Sigmoid colon (tissue), 7 donors: Measurements from ENCODE around the gene MRPS30. TPM values are rescaled to one million over a fixed set of nuclear protein-coding genes. Genes with fewer than 3 reads are reported as not detected.

Experiments
- DNase-seq: peaks from one replicate; pipeline ENCODE4 v3.0.0-alpha.2; 2019
- H3K27ac ChIP-seq, 4 donors: fragments of 200-600 bp; sonication (generic); one replicate each; pipeline ENCODE4 v1.5.1; 2016 to 2019; ENCODE audit warnings: mild to moderate bottlenecking in 1 of 4
- H3K27me3 ChIP-seq, 3 donors: fragments of 200-600 bp; sonication (generic); one replicate each; pipeline ENCODE4 v1.5.1; 2019; ENCODE audit warnings: mild to moderate bottlenecking in 1 of 3
- H3K36me3 ChIP-seq, 4 donors: fragments of 200-600 bp; sonication (generic); one replicate each; pipeline ENCODE4 v1.5.1; 2016 to 2019
- H3K4me1 ChIP-seq, 4 donors: fragments of 200-600 bp; sonication (generic); one replicate each; pipeline ENCODE4 v1.5.1; 2017 to 2019
- H3K4me3 ChIP-seq, 4 donors: fragments of 200-600 bp; sonication (generic); one replicate each; pipeline ENCODE4 v1.5.1; 2017 to 2019; ENCODE audit warnings: mild to moderate bottlenecking in 2 of 4, moderate library complexity in 1 of 4
- H3K9me3 ChIP-seq, 4 donors: fragments of 200-600 bp in 3 of 4; sonication (generic) in 3 of 4; one replicate each; pipeline versions ENCODE4 v1.5.1 to v1.6.1; 2013 to 2019
- EP300 ChIP-seq, 4 donors: sonication (generic); formaldehyde crosslinking; IDR thresholded peaks; one replicate each; pipeline ENCODE4 v1.6.1; 2017; ENCODE audit warnings: antibody characterized with exemption in 4 of 4
- POLR2A ChIP-seq, 2 donors: fragments of 450-650 bp; IDR thresholded peaks; one replicate each; pipeline ENCODE4 v1.6.1; 2016; ENCODE audit warnings: antibody characterized with exemption in 2 of 2, mild to moderate bottlenecking in 2 of 2, moderate library complexity in 2 of 2
- POLR2AphosphoS5 ChIP-seq, 4 donors: sonication (generic); formaldehyde crosslinking; IDR thresholded peaks; one replicate each; pipeline ENCODE4 v1.6.1; 2017; ENCODE audit warnings: antibody characterized with exemption in 4 of 4
- WGBS, 2 donors: extraction: QIAGEN DNeasy Blood & Tissue Kit; methylation state at CpG; one replicate each; pipeline ENCODE4 v1.1.7; 2013; 5-methylcytosine and 5-hydroxymethylcytosine counted together
- intact Hi-C: fragments of 100-400 bp; cut with DNase I; formaldehyde crosslinking; loops from one replicate; pipeline ENCODE4 v1.15.1; 2023
- polyA plus RNA-seq, 3 donors: library from polyadenylated mRNA; stranded (reverse); fragments of 200-250 nt; gene quantifications; one replicate each; pipeline ENCODE4 v1.2.3, GENCODE V29; 2013
- total RNA-seq, 4 donors: library from RNA; depleted of rRNA; stranded (reverse); fragments of >200 nt; gene quantifications; one replicate each; pipeline ENCODE4 v1.1.0, GENCODE V29; 2016
- TF ChIP-seq, protein P1 (sequence below), 4 experiments: fragments of 450-650 bp in 3 of 4; fragments of 200-600 bp in 1 of 4; IDR thresholded peaks; one replicate each; pipeline ENCODE4 v1.5.1; 2016 to 2019; ENCODE audit warnings: antibody characterized with exemption in 4 of 4, mild to moderate bottlenecking in 3 of 4, moderate library complexity in 2 of 4
- donor health status: healthy with polysubstance abuse.
- donor health status: Bipolar disorder and iron deficiency.
- donor health status: healthy.

Gene MRPS30
- total and polyA plus RNA-seq, 7 donors, result 19.8 to 66.4 (median 58.2) TPM

DNA sequence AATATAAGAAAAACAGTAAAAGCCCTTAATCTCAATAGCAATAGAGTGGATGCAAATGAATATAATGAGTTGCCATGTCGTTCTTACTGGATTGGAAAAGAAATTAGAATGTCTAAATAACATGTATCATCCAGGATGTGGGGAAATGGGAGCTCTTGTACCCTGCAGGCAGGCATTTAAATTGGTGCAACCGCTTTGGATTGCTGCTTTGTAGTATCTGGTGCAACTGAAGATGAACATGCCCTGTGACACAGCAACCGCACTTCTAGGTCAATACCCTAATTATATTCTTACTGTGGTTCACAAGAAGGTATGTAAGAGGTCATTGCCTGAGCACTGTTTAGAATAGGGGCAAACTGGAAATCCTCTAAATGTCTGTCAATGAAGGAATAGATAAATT lies 18.9 kb downstream of the MRPS30 start:
- H3K4me3 ChIP-seq, result no peak overlapping the region
- TF ChIP-seq, protein P1, sequence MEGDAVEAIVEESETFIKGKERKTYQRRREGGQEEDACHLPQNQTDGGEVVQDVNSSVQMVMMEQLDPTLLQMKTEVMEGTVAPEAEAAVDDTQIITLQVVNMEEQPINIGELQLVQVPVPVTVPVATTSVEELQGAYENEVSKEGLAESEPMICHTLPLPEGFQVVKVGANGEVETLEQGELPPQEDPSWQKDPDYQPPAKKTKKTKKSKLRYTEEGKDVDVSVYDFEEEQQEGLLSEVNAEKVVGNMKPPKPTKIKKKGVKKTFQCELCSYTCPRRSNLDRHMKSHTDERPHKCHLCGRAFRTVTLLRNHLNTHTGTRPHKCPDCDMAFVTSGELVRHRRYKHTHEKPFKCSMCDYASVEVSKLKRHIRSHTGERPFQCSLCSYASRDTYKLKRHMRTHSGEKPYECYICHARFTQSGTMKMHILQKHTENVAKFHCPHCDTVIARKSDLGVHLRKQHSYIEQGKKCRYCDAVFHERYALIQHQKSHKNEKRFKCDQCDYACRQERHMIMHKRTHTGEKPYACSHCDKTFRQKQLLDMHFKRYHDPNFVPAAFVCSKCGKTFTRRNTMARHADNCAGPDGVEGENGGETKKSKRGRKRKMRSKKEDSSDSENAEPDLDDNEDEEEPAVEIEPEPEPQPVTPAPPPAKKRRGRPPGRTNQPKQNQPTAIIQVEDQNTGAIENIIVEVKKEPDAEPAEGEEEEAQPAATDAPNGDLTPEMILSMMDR (IDR thresholded peaks at IDR 0.05), result no peak
- no peak for TF ChIP-seq POLR2AphosphoS5 (IDR thresholded peaks at IDR 0.05)
- no peak for TF ChIP-seq POLR2A (IDR thresholded peaks at IDR 0.05)
- TF ChIP-seq EP300 (IDR thresholded peaks at IDR 0.05), result no peak
- no peaks in the 10 kb centered on the region for H3K27me3 ChIP-seq
- no peak overlapping the region for H3K27ac ChIP-seq
- 95 to 96% methylated on average over 3 of the region's 3 CpGs for WGBS, 2 donors
- DNase-seq, result no peak
- H3K9me3 ChIP-seq, result no peaks in the 10 kb centered on the region
- intact Hi-C loops, result no loop called here
- no peaks in the 10 kb centered on the region for H3K4me1 ChIP-seq
- H3K36me3 ChIP-seq, result no peaks in the 10 kb centered on the region

DNA sequence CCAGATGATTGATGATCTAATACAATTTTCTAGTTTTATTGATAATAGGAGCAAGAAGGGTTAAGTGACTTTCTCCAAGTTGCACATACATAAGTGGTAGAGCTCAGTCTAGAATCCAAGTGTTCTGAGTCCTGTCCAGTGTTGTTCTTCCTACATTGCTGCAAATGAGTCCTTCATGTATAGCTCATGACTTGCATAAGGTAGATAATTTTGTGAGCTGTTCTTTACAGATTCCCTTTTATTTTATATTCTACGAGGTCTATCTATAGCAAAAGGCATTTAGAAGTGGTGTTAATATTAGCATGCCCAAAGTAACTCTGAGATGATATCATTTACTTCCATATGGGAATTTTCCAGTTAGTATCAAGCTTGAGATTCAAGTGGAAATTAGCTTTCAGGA lies 20.0 kb downstream of the MRPS30 start:
- TF ChIP-seq POLR2A (IDR thresholded peaks at IDR 0.05), result no peak
- no peak for TF ChIP-seq POLR2AphosphoS5 (IDR thresholded peaks at IDR 0.05)
- WGBS, 2 donors, result 91 to 95% methylated on average over 1 of the region's 1 CpG
- DNase-seq, result no peak
- H3K9me3 ChIP-seq, result no peaks in the 10 kb centered on the region
- no peaks in the 10 kb centered on the region for H3K36me3 ChIP-seq
- H3K27me3 ChIP-seq, result no peaks in the 10 kb centered on the region
- intact Hi-C loops, result no loop called here
- no peaks in the 10 kb centered on the region for H3K4me1 ChIP-seq
- no peak overlapping the region for H3K4me3 ChIP-seq
- H3K27ac ChIP-seq, result no peak overlapping the region

DNA sequence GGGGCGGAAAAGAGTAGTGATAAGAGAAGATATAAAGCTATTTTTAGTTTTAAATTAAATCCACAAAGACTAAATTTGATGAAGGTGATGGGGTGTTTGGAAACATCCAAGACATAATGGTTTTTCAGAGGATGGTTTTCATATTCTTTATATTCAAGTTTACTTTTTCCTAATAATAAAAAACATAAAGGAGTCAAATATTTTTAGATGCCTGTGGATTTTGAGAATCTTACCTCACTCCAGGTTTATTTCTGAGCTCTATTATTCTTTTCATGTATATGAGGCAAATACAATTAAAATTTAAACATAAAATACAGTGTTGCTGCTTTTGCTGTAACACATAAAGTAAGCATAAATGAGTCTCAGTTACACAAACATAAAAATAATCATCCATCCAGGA lies 22.2 kb downstream of the MRPS30 start:
- DNase-seq, result no peak
- WGBS, 2 donors, result 94 to 96% methylated on average over 1 of the region's 1 CpG
- H3K36me3 ChIP-seq, result no peaks in the 10 kb centered on the region
- no peaks in the 10 kb centered on the region for H3K27me3 ChIP-seq
- intact Hi-C loops, result no loop called here
- no peak overlapping the region for H3K4me3 ChIP-seq
- H3K9me3 ChIP-seq, result no peaks in the 10 kb centered on the region
- H3K4me1 ChIP-seq, result no peaks in the 10 kb centered on the region
- H3K27ac ChIP-seq, result no peak overlapping the region
- TF ChIP-seq POLR2AphosphoS5 (IDR thresholded peaks at IDR 0.05) (no peak), EP300 (IDR thresholded peaks at IDR 0.05) (no peak), POLR2A (IDR thresholded peaks at IDR 0.05) (no peak)
- TF ChIP-seq, protein P1 (IDR thresholded peaks at IDR 0.05), result no peak

DNA sequence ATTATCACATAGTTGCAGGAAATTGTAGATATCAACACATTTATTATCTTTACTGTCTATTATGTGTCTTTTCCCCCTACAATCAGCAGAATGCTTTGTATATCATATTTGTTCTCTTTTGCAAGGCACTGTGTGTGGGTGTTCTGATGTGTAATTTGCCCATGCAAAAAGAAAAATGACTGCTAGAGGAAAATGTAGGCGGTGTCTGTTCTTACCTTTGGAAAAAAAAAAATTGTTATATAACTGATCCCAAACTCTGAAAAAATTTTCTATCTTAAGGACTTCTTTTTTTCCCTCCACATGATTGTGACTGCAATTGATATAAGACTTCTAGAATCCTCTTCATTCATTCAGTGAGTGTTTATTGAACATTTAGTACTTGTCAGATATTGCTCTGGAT lies 24.5 kb downstream of the MRPS30 start:
- intact Hi-C loops, result no loop called here
- no peak overlapping the region for H3K4me3 ChIP-seq
- no peak for DNase-seq
- 90 to 97% methylated on average over 1 of the region's 1 CpG for WGBS, 2 donors
- H3K9me3 ChIP-seq, result no peaks in the 10 kb centered on the region
- no peaks in the 10 kb centered on the region for H3K4me1 ChIP-seq
- H3K27me3 ChIP-seq, result no peaks in the 10 kb centered on the region
- H3K36me3 ChIP-seq, result no peaks in the 10 kb centered on the region
- H3K27ac ChIP-seq, result no peak overlapping the region
- TF ChIP-seq EP300 (IDR thresholded peaks at IDR 0.05) (no peak), POLR2AphosphoS5 (IDR thresholded peaks at IDR 0.05) (no peak), POLR2A (IDR thresholded peaks at IDR 0.05) (no peak)
- TF ChIP-seq, protein P1 (IDR thresholded peaks at IDR 0.05), result no peak

DNA sequence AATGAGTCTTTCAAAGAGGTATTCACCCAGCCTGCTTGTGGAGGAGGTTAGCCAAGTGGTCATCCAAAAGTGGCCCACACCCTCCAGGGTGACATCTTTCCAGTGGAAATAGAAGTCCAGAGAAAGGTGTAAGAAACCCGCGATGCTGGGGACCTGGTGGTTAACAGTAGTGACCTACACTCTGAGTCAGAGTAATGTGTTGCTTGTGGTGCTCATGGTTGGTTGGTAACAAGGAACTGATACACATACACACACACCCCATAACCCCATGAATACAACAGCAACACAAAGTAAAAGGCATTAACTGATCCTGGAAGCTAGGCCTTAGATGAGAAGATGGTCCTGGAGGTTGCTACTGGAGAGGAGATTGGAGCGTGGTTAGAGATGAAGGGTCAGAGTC lies 26.9 kb downstream of the MRPS30 start:
- Histone ChIP-seq H3K9me3 (peaks cover 0 to 7% (median 0%) of the 10 kb centered on the region in 4 donors), H3K27me3 (no peaks in the 10 kb centered on the region), H3K4me1 (no peaks in the 10 kb centered on the region), H3K36me3 (no peaks in the 10 kb centered on the region), H3K4me3 (no peak overlapping the region), H3K27ac (no peak overlapping the region)
- TF ChIP-seq, protein P1 (IDR thresholded peaks at IDR 0.05), result no peak
- TF ChIP-seq EP300 (IDR thresholded peaks at IDR 0.05) (no peak), POLR2AphosphoS5 (IDR thresholded peaks at IDR 0.05) (no peak), POLR2A (IDR thresholded peaks at IDR 0.05) (no peak)
- 95 to 97% methylated on average over 3 of the region's 3 CpGs for WGBS, 2 donors
- intact Hi-C loops, result no loop called here
- no peak for DNase-seq
